Inflammatory macrophage treated with lipopolysaccharide for 4 hours (primary cell): Measurements from ENCODE around the gene KRTAP13-4.

Experiments used
- DNase-seq: peaks from one replicate; pipeline ENCODE4 v3.0.0-alpha.2; 2020

KRTAP13-4 gene

GRCh38 chr21:30430170-30430655 is at the start of gene KRTAP13-4:
TSS of gene KRTAP13-4 (plus strand) at chr21:30430220. CDS start at chr21:30430276, 56 bp downstream.
- no peak for DNase-seq

- DNase-seq: no peak
These were observed 47.8 kb upstream of the KRTAP13-4 start for GRCh38 chr21:30382201-30382600.

- no peak for DNase-seq
These were observed 38.5 kb upstream of the KRTAP13-4 start for GRCh38 chr21:30391492-30392025.

GRCh38 chr21:30395731-30396130 is 34.3 kb upstream of the KRTAP13-4 start, which contains the start of gene KRTAP13-1:
TSS of gene KRTAP13-1 (plus strand) at chr21:30396031. CDS start at chr21:30396087, 56 bp downstream.
- no peak for DNase-seq

- peak; percentile 19 for DNase-seq
These were observed 21.1 kb upstream of the KRTAP13-4 start for GRCh38 chr21:30408782-30409494.

- DNase-seq: no peak
These were observed 14.0 kb upstream of the KRTAP13-4 start for GRCh38 chr21:30415993-30416392.

GRCh38 chr21:30425826-30426225 is 4.2 kb upstream of the KRTAP13-4 start, which contains the start of gene KRTAP13-3:
TSS of gene KRTAP13-3 (minus strand) at chr21:30425926. CDS start at chr21:30425912, 14 bp downstream.
- DNase-seq: no peak

- DNase-seq: no peak
These were observed 3.3 kb upstream of the KRTAP13-4 start for GRCh38 chr21:30426731-30427130.

- peak; percentile 13 for DNase-seq
These were observed 4.1 kb downstream of the KRTAP13-4 start for GRCh38 chr21:30434033-30434631.

- no peak for DNase-seq
These were observed 7.1 kb downstream of the KRTAP13-4 start for GRCh38 chr21:30437010-30437565.

- no peak for DNase-seq
These were observed 10.0 kb downstream of the KRTAP13-4 start, which contains the start of gene KRTAP15-1 for GRCh38 chr21:30439975-30440374. TSS of gene KRTAP15-1 (plus strand) at chr21:30440275. CDS start at chr21:30440328, 53 bp downstream.

GRCh38 chr21:30443226-30443625 is 13.2 kb downstream of the KRTAP13-4 start:
- DNase-seq: no peak

- DNase-seq: no peak
These were observed 14.2 kb downstream of the KRTAP13-4 start for GRCh38 chr21:30444204-30444603.

GRCh38 chr21:30447056-30447455 is 17.0 kb downstream of the KRTAP13-4 start:
- DNase-seq: no peak

GRCh38 chr21:30448514-30448913 is 18.5 kb downstream of the KRTAP13-4 start:
- no peak for DNase-seq

- DNase-seq: no peak
These were observed 33.7 kb downstream of the KRTAP13-4 start for GRCh38 chr21:30463713-30464112.

GRCh38 chr21:30468900-30469714 is 39.1 kb downstream of the KRTAP13-4 start:
- no peak for DNase-seq

- no peak for DNase-seq
These were observed 48.0 kb downstream of the KRTAP13-4 start for GRCh38 chr21:30478004-30478403.

GRCh38 chr21:30479259-30479658 is 49.2 kb downstream of the KRTAP13-4 start:
- DNase-seq: no peak

GRCh38 chr21:30480145-30480544 is 50.1 kb downstream of the KRTAP13-4 start, which contains the start of gene KRTAP19-1:
TSS of gene KRTAP19-1 (minus strand) at chr21:30480367. CDS start at chr21:30480317, 50 bp downstream.
- no peak for DNase-seq
